ENCODE data around the gene CMIP. TPM values are rescaled to one million over a fixed set of nuclear protein-coding genes. Genes with fewer than 3 reads are reported as not detected.
A peak's percentile ranks its signal among the peaks of the same experiment; 100 is the strongest.

CMIP gene
- total RNA-seq, 1 experiment from 2014 or later, result 9.5 TPM

DNA sequence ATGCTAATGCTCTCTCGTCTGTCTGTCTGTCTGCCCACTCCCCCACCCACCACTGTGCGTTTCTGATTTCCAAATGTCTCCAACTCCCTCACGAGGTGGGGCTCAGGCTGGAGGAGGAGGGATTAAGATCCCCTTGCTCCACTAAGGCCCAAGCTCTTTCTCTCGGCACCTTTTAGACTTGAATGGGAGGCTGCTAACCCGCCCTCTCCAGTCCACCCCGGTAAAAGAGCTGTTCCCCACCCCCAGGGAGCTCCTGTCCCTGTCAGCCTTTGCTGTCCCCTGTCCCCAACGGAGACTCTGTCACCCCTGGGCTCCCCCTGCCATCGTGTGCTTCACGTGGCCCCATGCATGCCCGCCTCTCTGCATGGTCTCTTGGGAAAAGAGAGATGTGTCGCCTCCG is 266.0 kb downstream of the CMIP start:
- DNase-seq (ENCODE audit: low read depth), result no peak

DNA sequence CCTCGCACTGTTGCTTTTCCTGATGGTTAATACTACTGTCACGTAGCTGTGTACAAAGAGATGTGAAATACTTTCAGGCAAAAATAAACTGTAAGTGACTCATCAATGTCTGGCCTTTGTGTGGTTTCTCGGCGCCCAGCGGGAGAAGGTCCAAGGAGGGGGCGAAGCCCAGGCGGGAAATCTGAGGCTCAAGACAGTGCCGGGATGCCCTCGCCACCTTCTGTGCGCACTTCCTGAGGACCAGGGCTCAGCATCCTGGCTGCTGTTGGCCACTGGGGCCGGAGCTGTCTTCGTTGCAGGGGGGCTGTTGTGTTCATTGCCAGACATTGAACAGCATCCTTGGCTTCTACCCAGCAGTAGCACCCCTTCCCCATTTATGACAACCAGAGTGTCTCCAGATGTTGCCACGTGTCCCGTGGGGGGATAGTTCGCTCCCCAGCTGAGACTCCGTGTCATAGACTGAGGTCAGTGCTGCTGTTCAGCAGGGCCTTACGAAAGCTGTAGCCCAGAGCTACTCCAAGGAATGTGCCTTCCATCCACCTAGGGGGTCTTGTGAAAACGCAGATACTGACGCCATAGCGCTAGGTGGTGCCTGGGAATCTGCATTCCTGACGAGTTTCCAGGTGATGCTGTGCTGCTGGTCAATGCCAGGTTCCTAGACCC is 267.2 kb downstream of the CMIP start:
- DNase-seq (ENCODE audit: low read depth), result peak; percentile 94

DNA sequence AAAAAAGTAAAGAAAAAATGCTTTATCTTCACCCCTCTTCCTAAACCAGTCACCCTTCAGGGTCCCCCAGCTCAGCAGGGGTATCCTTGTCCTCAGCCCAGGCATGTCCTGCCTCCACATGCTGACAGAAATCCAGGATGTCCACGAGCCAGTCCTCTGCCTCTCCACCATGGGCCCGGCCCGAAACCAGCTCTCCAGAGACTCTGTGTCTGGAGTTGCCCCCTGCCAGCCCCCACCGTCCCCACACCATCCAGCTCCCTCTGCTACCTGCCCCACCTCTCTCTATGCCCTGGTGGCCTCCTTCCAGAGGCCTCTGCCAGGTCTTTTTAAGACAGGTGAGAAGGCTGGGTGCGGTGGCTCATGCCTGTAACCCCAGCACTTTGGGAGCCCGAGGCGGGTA is 268.1 kb downstream of the CMIP start:
- DNase-seq (ENCODE audit: low read depth), result no peak

DNA sequence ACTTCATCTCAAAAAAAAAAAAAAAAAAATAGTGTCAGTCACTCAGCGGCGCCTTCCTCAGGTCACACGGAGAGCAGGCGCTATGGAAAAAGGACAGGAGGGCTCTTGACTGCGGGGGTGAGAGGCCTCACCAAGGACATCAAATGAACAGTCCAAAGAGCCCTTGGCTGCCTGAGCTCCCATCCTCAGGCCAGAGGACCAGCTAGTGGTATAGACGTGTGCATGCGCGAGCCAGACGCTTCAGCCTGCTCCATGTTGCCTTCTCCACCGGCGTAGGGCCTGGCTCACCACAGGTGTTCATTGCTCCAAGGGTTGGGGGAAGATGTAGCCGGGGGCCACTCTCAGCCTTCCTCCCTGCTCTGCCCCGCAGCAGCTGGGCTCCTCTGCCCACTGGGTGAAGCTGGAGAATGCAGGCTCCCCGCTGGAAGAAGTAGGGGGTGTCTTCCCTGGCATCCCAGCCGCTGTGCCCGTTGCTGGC is 268.7 kb downstream of the CMIP start:
- no peak for DNase-seq (ENCODE audit: low read depth)

DNA sequence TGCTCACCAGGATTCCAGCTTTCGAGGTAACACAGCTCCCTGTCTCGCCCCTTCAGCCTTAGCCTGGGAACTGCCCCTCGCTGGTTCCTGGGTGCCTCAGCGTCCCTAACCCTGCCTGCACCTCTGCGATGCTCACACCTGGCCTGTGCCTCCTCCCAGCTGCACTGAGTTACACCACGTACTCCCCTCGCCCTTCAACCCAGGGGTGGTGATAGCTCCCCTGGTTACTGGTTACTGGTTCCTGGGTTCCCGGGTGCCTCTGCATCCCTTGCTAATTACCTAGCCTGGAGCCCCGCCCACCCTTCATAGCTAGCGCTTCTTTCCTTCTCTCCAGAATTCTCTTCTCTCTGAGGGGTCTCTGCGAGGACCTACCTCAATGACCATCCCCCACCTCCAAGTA is 269.2 kb downstream of the CMIP start:
- no peak for DNase-seq (ENCODE audit: low read depth)

DNA sequence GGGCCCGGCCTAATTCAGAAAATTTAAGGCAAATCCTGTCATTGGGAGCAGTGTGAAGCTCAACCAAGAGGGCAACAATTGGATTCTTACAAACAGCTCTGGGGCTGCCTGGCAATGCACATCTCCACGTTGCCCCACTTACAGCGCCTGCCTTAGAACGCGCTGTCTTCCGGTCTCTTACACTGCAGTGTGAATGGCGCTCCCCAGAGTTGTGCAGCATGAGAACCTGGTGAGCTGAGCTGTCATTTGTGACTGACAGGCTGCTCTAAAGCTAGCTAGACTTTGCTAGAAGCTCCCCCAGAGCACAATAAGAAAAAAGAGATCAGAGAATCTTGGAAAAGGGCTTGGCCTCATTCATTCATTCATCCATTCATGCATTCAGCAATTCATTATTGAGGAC is 270.0 kb downstream of the CMIP start:
- DNase-seq (ENCODE audit: low read depth), result no peak

DNA sequence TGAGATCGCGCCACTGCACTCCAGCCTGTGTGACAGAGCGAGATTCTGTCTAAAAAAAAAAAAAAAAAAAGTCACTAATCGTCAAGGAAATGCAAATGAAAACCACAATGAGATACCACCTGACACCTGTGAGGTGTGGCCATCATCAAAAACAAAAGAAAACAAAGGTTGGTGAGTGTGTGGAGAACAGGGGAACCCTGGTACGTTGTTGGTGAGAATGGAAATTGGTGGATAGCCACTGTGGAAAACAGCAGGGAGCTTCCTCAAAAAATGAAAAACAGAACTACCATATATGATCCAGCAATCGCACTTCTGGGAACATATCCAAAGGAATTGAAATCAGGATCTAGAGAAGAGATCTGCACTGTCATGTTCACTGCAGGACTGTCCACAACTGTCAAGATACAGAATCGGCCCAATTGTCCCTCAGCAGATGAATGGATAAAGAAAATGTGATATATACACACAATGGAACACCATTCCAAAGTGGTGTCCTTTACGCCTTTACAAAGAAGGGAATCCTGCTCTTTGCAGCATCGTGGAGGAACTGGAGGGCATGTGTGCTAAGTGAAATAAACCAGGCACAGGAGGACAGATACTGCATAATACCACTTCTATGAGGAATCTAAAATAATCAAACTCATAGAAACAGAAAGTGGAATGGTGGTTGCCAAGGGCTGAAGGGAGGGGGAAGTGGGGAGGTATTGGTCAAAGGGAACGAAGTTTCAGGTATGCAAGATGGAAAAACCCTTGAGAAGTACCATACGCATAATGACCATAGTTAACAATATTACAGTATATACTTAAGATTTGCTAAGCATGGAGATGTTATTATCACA is 271.0 kb downstream of the CMIP start:
- no peak for DNase-seq (ENCODE audit: low read depth)

DNA sequence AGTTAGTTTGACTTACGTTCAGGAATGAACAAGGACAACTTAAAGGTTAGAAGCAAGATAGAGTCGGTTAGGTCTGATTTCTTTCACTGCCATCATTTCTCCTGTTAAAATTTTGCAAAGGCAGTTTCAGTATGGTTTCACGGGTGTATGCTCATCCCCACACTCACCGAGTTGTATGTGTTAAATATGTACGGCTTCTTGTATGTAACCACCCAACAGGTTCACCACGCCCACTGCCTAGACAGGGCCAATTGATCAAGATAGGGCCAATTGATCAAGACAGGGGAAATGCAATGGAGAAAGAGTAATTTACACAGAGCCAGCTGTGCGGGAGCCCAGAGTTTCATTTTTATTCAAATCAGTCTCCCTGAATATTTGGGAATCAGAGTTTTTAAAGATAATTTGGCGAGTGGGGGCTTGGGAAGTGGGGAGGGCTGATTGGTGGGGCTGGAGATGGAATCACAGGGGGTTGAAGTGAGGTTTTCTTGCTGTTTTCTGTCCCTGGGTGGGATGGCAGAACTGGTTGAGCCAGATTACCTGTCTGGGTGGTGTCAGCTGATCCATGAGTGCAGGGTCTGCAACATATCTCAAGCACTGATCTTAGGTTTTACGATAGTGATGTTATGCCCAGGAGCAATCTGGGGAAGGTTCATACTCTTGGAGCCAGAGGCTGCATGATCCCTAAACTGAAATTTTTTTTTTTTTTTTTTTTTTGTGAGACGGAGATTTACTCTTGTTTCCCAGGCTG is 272.0 kb downstream of the CMIP start:
- DNase-seq (ENCODE audit: low read depth), result no peak

DNA sequence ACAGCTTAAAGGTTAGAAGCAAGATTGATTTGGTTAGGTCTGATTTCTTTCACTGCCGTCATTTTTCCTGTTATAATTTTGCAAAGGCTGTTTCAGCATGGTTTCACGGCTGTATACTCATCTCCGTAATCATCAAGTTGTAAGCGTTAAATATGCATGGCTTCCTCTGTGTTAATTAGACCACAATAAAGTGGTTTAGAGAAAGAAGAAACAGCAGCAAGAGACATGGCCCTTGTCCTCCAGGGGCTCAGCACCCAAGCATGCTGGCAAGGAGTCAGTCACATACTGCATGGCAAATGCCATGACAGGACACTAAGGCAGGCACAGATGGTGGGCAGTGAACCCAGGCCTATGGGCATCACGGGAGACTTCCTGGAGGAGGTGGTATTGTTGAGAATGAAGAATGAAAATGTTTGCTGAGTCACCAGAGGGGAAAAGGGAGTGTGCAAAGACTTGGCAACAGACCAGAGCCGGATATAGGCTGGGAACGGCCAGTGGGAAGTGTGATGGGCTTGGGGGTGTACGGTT is 273.1 kb downstream of the CMIP start:
- DNase-seq (ENCODE audit: low read depth), result peak; percentile 65

DNA sequence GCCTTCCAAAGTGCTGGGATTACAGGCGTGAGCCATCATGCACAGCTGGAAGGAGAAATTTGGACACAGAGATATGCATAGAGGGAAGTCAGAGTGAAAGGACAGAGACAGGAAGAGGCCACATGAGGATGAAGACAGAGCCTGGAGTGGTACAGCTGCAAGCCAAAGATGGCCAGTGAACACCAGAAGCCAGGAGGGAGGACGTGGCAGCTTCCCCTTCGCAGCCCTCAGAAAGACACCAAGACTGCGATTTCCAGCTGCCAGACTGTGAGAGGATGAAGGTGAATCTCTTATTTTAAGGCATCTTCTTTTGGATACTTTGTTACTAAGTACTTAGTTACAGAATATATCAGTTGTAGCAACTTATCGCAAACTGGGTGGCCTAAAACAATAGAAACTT is 274.0 kb downstream of the CMIP start:
- no peak for DNase-seq (ENCODE audit: low read depth)

DNA sequence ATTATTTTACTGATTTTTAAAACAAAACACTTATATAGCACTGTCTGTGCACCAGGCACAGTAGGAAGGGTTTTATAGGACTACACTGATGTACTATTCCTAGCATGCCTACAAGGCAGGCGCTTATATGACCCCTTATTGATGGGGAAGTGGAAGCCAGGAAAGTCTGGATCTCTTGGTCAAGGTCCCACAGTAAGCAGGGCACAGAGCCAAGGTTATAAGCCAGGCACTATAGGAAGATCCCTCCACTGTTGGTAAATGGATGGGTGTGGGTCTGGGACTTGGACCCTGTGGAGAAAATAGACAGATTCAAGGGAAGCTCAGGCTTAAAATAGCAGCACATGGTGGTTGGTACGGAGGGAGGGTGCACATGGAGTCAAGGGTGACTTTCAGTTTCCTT is 275.4 kb downstream of the CMIP start:
- DNase-seq (ENCODE audit: low read depth), result no peak

DNA sequence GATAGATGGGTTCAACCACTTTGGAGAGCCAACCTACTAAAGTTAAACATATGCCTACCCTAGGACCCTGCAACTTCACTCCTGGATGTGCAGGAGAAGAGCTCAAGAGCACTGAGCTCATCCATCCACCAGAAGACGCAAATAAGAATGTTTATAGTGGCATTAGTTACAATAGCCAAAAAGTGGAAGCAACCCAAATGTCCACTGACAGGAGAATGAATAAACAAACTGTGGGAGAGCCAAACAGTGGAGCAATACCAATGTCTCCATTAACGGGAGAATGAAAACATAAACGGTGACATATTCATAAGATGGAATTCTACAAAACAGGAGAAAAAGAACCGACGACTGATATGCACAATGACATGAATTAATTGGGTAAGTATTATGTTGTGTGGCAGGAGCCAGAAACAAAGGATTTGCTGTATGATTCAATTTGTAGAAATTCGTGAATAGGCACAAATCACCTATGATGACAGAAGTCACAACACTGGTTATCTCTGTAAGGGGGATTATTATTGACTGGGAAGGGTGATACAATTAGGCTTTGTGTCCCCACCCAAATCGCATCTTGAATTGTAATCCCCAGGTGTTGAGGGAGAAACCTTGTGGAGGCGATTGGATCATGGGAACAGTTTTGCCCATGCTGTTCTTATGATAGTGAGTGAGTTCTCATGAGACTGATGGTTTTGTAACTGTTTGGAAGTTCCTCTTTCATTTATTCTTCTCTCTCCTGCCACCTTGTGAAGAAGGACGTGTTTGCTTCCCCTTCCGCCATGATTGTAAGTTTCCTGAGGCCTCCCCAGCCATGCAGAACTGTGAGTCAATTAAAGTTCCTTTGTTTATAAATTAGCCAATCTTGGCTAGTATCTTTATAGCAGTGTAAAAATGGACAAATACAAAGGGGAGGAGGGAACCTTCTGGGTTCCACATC is 276.6 kb downstream of the CMIP start:
- DNase-seq (ENCODE audit: low read depth), result no peak

DNA sequence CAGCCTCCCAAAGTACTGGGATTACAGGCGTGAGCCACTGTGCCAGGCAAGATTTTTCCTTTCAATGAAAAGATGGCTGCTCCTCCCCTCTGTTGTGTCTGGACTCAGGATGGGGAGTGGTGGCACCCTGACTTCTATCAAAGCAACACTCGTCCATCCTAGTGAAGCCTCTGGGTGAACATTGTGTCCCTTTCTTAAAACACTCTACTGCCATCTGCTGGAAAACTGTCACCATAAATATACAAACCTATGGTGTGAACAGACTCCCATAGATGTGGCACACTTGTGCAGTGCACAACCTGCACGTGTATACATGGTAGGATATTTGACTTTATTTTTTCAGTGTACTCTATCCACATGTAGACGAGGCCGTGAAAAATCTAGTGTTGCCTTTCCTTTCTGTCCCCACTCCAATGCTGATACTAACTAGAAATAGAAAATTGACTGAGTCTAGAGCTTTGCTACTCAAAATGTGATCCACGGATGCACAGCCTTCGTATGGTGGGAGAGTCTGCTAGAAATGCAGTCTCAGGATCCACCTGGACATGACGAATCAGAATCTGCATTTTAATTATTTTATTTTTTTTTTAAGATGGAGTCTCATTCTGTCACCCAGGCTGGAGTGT is 278.6 kb downstream of the CMIP start:
- DNase-seq (ENCODE audit: low read depth), result peak; percentile 71

DNA sequence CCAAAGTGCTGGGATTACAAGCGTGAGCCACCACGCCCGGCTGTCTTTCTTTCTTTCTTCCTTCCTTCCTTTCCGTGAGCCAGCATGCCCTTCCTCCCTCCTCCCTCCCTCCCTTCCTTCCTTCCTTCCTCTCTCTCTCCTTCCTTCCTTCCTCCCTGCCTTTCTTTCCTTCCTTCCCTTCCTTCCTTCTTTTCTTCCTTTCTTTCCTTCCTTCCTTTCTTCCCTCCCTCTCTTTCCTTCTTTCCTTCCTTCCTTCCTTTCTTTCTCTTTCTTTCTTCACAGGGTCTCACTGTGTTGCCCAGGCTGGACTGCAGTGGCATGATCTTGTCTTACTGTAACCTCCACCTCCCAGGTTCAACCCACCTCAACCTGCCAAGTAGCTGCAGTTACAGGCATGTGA is 283.8 kb downstream of the CMIP start:
- DNase-seq (ENCODE audit: low read depth), result no peak

DNA sequence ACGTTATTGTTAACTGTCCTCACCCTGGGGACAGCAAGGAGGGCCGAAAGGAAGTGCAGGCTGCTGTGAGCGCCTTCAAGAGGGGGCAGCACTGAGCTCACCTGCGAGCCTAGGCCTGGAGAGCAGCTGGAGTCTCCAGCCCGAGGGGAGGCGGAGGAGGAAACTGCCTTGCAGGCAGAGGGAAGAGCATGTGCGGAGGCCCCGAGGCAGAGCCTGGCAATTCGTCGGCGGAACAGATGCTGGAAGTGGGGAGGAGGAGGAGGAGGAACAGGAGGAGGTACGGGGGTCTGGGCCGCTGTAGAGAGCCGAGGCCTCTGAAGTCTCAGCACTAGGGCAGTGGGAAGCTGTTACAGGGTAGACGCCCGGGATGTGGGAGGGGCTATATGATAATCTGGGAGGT is 284.8 kb downstream of the CMIP start:
- no peak for DNase-seq (ENCODE audit: low read depth)

DNA sequence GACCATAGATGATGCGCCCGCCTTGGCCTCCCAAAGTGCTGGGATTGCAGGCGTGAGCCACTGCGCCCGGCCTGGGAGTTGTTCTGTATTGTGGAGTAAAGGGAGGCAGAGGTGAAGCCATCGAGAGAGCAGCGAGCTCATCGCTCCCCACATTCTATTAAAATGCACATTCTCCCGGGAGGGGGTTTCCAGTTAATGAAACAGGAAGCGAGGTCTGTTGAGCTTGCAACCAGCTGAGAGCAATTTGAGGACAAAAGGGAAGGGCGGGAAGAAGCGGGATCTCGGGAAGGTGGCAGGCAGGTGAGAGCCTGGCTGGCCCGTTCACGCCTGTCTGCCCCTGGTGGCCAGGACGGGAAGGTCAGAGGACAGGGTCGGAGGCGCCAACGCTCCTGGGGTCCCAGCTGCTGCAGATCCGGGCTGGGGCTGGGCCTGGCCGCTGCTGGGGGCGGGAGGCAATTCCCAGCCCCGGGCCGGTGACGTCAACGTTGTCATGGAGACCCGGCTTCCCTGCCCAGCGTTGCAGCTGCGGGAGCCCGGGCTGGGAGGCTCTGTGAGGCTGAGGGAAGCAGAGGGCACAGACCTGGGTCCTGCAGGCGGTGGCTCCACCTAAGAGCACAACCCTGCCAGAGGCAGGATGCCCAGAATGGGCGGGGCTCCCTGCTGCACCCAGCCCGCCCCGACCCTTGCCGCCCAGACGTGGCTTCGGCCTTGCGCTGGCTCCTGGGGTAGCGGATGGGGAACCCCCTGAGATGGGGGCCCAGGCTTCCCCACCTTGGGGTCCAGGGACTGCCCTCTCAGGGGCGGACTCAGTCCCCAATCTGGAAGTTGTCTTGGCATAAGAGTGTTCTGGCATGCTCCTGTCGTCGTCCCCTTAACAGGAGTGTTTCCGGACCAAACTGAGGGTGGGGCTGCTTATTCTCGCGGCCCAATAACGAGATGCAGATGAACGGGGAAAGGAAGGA is 285.8 kb downstream of the CMIP start:
- DNase-seq (ENCODE audit: low read depth), result peak; percentile 75

DNA sequence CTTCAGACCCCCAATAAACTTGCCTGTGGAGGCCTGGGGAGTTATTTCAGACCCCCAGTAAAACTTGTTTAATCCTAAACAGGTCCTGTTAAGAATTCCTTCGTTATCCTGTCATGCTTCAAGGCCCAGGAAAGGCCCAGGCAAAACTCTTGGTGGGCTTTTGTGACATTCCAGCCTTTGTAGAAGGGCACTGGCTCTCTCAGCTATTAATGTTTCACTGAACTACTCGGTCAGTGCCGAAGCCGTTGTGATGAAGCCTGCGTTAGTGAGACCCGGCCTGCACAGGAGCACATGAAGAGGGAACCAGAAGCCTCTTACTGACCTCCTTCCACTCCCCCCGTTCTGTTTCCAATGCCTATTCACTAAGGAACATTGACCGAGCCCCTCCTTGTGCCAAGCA is 287.0 kb downstream of the CMIP start:
- no peak for DNase-seq (ENCODE audit: low read depth)

DNA sequence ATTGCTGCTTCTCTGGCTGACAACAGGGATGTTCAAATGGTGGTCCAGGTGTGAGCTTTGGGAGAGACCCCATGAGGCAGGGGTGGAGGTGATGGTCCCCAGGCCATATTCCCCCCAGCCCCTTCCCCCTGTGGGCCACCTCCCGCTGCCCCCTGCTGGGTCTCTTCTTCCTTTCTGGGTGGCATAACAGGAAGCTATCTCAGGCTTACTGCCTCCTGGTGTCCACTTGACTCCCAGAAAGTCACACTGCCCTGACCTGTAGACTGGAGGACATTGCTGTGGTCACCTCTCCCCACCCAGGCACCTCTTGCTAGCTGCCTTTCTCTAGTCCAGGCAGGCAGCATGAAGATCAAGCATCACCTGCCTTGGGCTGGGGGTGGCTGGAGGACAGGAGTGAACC is 288.1 kb downstream of the CMIP start:
- DNase-seq (ENCODE audit: low read depth), result no peak

DNA sequence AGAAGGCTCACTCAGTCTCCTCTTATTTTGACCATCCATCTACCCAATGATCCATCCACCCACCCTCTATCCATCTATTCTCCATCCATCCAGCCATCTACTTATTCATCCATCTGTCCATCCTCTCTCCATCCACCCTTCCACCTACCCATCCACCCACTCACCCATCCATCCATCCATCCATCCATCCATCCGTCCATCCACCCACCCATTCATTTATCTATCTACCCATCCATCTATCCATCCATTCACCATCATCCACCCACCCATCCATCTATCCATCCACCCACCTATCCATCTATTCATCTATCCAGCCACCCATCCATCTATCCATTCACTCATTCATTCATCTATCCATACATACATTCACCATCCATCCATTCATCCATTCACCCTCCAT is 288.7 kb downstream of the CMIP start:
- no peak for DNase-seq (ENCODE audit: low read depth)
